GM06990 (cell line): ENCODE data around the gene GCNT3.

Experiments
- DNase-seq: peaks from one replicate; pipeline ENCODE4 v3.0.0-alpha.2; 2011; ENCODE audit not compliant: insufficient read length; ENCODE audit errors: extremely low read depth
- H3K27me3 ChIP-seq: replicated peaks from 2 replicates; pipeline ENCODE4 v1.6.0; 2011; ENCODE audit warnings: low read length; ENCODE audit not compliant: control insufficient read depth, insufficient read depth
- H3K36me3 ChIP-seq: 2 replicates; pipeline ENCODE4 v1.5.1; 2011; ENCODE audit warnings: low read length; ENCODE audit not compliant: control insufficient read depth, insufficient read depth
- H3K4me3 ChIP-seq: replicated peaks from 2 replicates; pipeline ENCODE4 v1.5.1; 2011; ENCODE audit warnings: low read depth, mild to moderate bottlenecking, control low read depth, low read length
- TF ChIP-seq, protein P1 (sequence below): IDR thresholded peaks from 2 replicates; pipeline ENCODE4 v1.5.1; 2011; ENCODE audit warnings: low read length, control low read depth, mild to moderate bottlenecking, inconsistent platforms; ENCODE audit not compliant: insufficient read depth, poor library complexity, severe bottlenecking

GCNT3 gene

DNA sequence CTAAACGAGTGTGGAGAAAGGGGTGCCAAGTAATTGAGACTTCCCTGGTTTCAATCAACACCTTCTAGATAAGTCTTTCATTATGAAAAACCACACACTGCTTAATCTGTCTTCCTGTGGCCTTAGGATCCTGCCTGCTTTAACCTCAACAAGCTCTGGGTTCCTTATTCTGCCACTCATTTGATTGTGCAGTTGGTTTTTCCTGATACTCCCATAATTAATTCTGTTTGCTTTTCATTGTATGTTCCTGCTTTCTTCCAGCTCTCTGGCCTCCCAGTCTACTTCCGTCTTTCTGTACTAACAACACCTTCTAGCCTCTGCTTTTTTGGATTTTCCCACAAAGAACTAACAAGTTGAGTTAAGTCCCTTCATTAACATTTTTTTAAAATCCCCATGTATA, 20.2 kb upstream of the GCNT3 start:
- TF ChIP-seq, protein P1, sequence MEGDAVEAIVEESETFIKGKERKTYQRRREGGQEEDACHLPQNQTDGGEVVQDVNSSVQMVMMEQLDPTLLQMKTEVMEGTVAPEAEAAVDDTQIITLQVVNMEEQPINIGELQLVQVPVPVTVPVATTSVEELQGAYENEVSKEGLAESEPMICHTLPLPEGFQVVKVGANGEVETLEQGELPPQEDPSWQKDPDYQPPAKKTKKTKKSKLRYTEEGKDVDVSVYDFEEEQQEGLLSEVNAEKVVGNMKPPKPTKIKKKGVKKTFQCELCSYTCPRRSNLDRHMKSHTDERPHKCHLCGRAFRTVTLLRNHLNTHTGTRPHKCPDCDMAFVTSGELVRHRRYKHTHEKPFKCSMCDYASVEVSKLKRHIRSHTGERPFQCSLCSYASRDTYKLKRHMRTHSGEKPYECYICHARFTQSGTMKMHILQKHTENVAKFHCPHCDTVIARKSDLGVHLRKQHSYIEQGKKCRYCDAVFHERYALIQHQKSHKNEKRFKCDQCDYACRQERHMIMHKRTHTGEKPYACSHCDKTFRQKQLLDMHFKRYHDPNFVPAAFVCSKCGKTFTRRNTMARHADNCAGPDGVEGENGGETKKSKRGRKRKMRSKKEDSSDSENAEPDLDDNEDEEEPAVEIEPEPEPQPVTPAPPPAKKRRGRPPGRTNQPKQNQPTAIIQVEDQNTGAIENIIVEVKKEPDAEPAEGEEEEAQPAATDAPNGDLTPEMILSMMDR: no peak
- Histone ChIP-seq H3K36me3 (no peaks in the 10 kb centered on the region), H3K27me3 (no peaks in the 10 kb centered on the region), H3K4me3 (no peak overlapping the region)
- no peak for DNase-seq

DNA sequence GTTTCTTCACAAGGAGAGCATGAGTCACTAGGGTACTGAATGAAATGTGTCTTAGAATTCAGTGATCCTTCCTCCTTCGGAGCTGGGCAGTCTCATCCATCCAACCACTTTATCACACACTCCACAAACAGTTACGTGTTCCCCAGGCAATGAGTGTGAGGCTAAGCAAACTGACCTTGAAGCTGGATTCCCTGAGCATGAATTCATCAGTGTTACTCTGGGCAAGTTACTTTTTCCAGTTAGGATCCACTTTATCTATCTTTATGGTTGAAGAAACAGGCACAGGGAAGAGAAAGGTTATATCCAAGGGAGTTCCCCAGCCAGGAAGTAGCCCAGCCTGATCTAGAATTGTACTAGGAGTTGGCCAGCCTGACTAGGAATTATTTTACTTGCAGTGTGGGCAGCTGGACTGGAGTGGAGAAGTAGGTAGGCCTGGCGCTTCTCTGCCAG, 17.1 kb upstream of the GCNT3 start:
- Histone ChIP-seq H3K36me3 (no peaks in the 10 kb centered on the region), H3K4me3 (no peak overlapping the region), H3K27me3 (no peaks in the 10 kb centered on the region)
- no peak for DNase-seq
- TF ChIP-seq, protein P1: no peak

DNA sequence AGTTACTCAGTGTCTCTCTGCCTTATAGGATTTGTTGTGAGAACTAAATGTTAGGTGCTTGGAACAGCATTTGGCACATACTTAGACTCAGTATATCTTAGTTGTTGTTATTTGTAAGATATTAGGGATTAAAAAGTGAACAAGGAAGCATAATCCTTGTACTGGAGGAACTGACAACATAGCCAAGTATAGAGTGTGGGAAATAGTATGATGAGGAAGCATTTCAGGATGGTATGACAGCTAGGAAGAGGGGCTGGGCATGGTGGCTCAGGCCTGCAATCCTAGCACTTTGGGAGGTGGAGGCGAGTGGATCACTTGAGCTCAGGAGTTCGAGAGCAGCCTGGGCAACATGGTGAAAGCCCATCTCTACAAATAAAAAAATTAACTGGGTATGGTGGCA, 16.6 kb upstream of the GCNT3 start:
- no peak for DNase-seq
- no peak overlapping the region for H3K4me3 ChIP-seq
- TF ChIP-seq, protein P1: no peak
- H3K36me3 ChIP-seq: no peaks in the 10 kb centered on the region
- no peaks in the 10 kb centered on the region for H3K27me3 ChIP-seq

DNA sequence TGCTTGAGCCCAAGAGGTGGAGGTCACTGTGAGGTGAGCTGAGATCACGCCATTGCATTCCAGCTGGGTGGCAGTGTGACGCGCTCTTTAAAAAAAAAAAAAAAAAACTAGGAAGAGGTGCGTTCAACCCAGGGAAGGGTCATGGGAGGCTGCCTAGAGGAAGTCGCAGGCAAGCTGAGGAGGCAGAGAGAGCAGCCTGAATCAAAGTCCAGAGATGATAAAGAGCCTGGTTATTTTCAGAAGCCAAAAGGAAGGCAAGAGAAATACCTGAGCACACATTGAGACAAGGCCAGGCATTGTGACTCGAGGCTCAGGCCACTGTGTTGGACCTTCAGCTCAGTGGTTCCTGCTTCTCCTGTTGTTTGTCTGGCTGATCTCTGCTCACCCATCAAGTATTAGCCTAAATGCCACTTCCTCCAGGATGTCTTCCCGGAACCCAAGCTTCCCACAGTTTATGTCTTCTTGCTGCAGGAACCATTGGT, 16.1 kb upstream of the GCNT3 start:
- Histone ChIP-seq H3K27me3 (no peaks in the 10 kb centered on the region), H3K4me3 (no peak overlapping the region), H3K36me3 (no peaks in the 10 kb centered on the region)
- DNase-seq: no peak
- TF ChIP-seq, protein P1: no peak

DNA sequence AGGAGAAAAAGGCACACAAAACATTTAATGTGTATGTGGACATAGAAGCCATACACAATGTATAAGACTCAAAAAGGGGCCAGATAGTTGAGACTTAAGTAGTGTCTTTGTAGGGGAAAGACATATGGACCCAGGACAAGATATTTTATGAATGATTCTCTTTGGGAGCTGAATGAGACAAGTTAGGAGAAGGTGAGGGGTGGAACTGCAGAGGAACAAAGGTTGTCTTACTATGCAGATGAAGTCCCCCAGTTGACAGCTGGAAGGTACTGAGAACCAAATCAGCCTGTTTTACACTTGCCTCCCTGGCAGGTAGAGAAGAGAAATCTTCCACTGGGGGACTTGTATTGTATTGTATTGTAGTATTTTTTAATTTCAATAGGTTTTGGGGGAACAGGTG, 14.9 kb upstream of the GCNT3 start:
- DNase-seq: no peak
- Histone ChIP-seq H3K27me3 (no peaks in the 10 kb centered on the region), H3K36me3 (no peaks in the 10 kb centered on the region), H3K4me3 (no peak overlapping the region)
- TF ChIP-seq, protein P1: no peak

DNA sequence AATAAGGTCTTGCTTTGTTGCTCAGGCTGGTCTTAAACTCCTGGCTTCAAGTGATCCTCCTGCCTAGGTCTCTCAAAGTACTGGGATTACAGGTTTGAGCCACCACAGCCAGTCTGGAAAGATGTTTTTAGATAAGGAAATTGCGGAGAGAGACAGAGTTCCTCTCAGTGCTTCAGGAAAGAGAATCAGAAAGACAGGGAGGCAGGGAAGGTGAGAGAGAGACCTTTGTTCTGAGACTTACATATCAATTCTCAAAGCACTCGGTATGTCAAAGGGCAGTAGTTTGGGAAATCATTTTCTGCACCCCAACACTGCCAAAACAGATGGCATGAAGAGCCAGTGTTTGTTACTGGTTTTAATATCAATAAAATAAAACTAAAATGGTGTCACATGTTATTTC, 13.1 kb upstream of the GCNT3 start:
- DNase-seq: no peak
- no peak overlapping the region for H3K4me3 ChIP-seq
- TF ChIP-seq, protein P1: no peak
- no peaks in the 10 kb centered on the region for H3K36me3 ChIP-seq
- H3K27me3 ChIP-seq: no peaks in the 10 kb centered on the region
